H9 (cell line): Measurements from ENCODE around the gene C12orf56. TPM values are rescaled to one million over a fixed set of nuclear protein-coding genes. Genes with fewer than 3 reads are reported as not detected.

ENCODE experiments used
- DNase-seq: peaks from one replicate; pipeline ENCODE4 v3.0.0-alpha.2; 2017
- H2AFZ ChIP-seq: one replicate; pipeline ENCODE4 v1.6.1; 2013; ENCODE audit warnings: mild to moderate bottlenecking, low read length, control low read depth, moderate library complexity
- H2AK5ac ChIP-seq: 2 replicates; pipeline ENCODE4 v1.6.1; 2013; ENCODE audit warnings: low read length, control low read depth, mixed read lengths; ENCODE audit not compliant: insufficient read length
- H2BK120ac ChIP-seq: one replicate; pipeline ENCODE4 v1.6.1; 2013; ENCODE audit warnings: low read depth, mild to moderate bottlenecking, low read length, control low read depth, inconsistent platforms; ENCODE audit not compliant: poor library complexity, severe bottlenecking
- H2BK12ac ChIP-seq: 2 replicates; pipeline ENCODE4 v1.6.1; 2013; ENCODE audit warnings: low read length, control low read depth, mixed read lengths, low read depth; ENCODE audit not compliant: insufficient read length
- H2BK15ac ChIP-seq: 2 replicates; pipeline ENCODE4 v1.6.1; 2013; ENCODE audit warnings: low read depth, low read length, control low read depth
- H2BK20ac ChIP-seq: one replicate; pipeline ENCODE4 v1.6.1; 2013; ENCODE audit warnings: low read depth, mild to moderate bottlenecking, low read length, control low read depth, inconsistent platforms; ENCODE audit not compliant: poor library complexity, severe bottlenecking
- H2BK5ac ChIP-seq: 2 replicates; pipeline ENCODE4 v1.6.1; 2013; ENCODE audit warnings: low read length, control low read depth, mixed read lengths; ENCODE audit not compliant: insufficient read length
- H3K14ac ChIP-seq: 2 replicates; pipeline ENCODE4 v1.6.1; 2013; ENCODE audit warnings: low read length, control low read depth; ENCODE audit not compliant: insufficient read depth
- H3K18ac ChIP-seq: 2 replicates; pipeline ENCODE4 v1.6.1; 2013; ENCODE audit warnings: low read depth, mild to moderate bottlenecking, mixed read lengths, low read length, control low read depth; ENCODE audit not compliant: insufficient read length
- H3K23ac ChIP-seq: 2 replicates; pipeline ENCODE4 v1.6.1; 2013; ENCODE audit warnings: low read length, control low read depth, mixed read lengths, low read depth; ENCODE audit not compliant: insufficient read length
- H3K23me2 ChIP-seq: 2 replicates; pipeline ENCODE4 v1.6.1; 2013; ENCODE audit warnings: low read depth, mild to moderate bottlenecking, mixed read lengths, low read length, control low read depth; ENCODE audit not compliant: insufficient read length, poor library complexity, severe bottlenecking
- H3K27ac ChIP-seq: 2 replicates; pipeline ENCODE4 v1.5.1; 2013; ENCODE audit warnings: low read length, control low read depth, mixed read lengths, low read depth; ENCODE audit not compliant: insufficient read length
- H3K27me3 ChIP-seq: 2 replicates; pipeline ENCODE4 v1.6.1; 2013; ENCODE audit warnings: low read length, control low read depth, inconsistent platforms; ENCODE audit not compliant: insufficient read depth
- H3K4ac ChIP-seq: 2 replicates; pipeline ENCODE4 v1.6.1; 2013; ENCODE audit warnings: low read depth, mild to moderate bottlenecking, control low read depth, inconsistent platforms, low read length, moderate library complexity
- H3K4me1 ChIP-seq: 2 replicates; pipeline ENCODE4 v1.6.1; 2013; ENCODE audit warnings: low read length, control low read depth, inconsistent platforms; ENCODE audit not compliant: insufficient read depth
- H3K4me2 ChIP-seq: 2 replicates; pipeline ENCODE4 v1.6.1; 2013; ENCODE audit warnings: low read length, control low read depth, mixed read lengths; ENCODE audit not compliant: insufficient read length, insufficient read depth
- H3K56ac ChIP-seq: 2 replicates; pipeline ENCODE4 v1.6.1; 2013; ENCODE audit warnings: low read depth, mild to moderate bottlenecking, mixed read lengths, low read length, control low read depth; ENCODE audit not compliant: insufficient read length
- H3K79me1 ChIP-seq: 2 replicates; pipeline ENCODE4 v1.6.1; 2013; ENCODE audit warnings: low read depth, mild to moderate bottlenecking, moderate library complexity, low read length, control low read depth, inconsistent platforms; ENCODE audit not compliant: insufficient read depth, poor library complexity, severe bottlenecking
- H3K79me2 ChIP-seq: 2 replicates; pipeline ENCODE4 v1.6.1; 2013; ENCODE audit warnings: low read length, control low read depth, inconsistent platforms; ENCODE audit not compliant: insufficient read depth
- H3K9ac ChIP-seq: 2 replicates; pipeline ENCODE4 v1.6.1; 2013; ENCODE audit warnings: low read length, control low read depth, mixed read lengths; ENCODE audit not compliant: insufficient read length; ENCODE audit errors: extremely low read depth
- H3K9me3 ChIP-seq: one replicate; pipeline ENCODE4 v1.6.1; 2013; ENCODE audit warnings: low read depth, low read length, inconsistent platforms; ENCODE audit not compliant: control insufficient read depth
- H3T11ph ChIP-seq: one replicate; pipeline ENCODE4 v1.6.1; 2013; ENCODE audit warnings: mild to moderate bottlenecking, low read length, control low read depth, inconsistent platforms
- H4K20me1 ChIP-seq: one replicate; pipeline ENCODE4 v1.6.1; 2013; ENCODE audit not compliant: control insufficient read depth, insufficient read length, insufficient read depth
- H4K5ac ChIP-seq: 2 replicates; pipeline ENCODE4 v1.6.1; 2013; ENCODE audit warnings: low read depth, mild to moderate bottlenecking, mixed read lengths, low read length, control low read depth; ENCODE audit not compliant: insufficient read length
- H4K8ac ChIP-seq: replicated peaks from 2 replicates; pipeline ENCODE4 v1.6.1; 2013; ENCODE audit warnings: low read length, control low read depth, mixed read lengths, low read depth; ENCODE audit not compliant: insufficient read length
- H4K91ac ChIP-seq: 2 replicates; pipeline ENCODE4 v1.6.1; 2013; ENCODE audit warnings: low read depth, mild to moderate bottlenecking, moderate library complexity, mixed read lengths, low read length, control low read depth; ENCODE audit not compliant: insufficient read length
- H3K27ac Mint-ChIP-seq, 3 experiments: 2 replicates in 2 of 3; 3 replicates in 1 of 3; pipeline ENCODE4 v1.8.0; 2020 to 2021; ENCODE audit warnings: mixed read lengths in 3 of 3, mild to moderate bottlenecking in 1 of 3, moderate library complexity in 1 of 3
- H3K27me3 Mint-ChIP-seq: 2 replicates; pipeline ENCODE4 v1.8.0; 2021; ENCODE audit warnings: low read depth, mild to moderate bottlenecking, moderate library complexity, mixed read lengths
- H3K36me3 Mint-ChIP-seq, 3 experiments: 2 replicates in 2 of 3; 3 replicates in 1 of 3; pipeline ENCODE4 v1.8.0; 2020 to 2021; ENCODE audit warnings: low read depth in 3 of 3, mixed read lengths in 3 of 3; ENCODE audit not compliant: insufficient read depth in 1 of 3
- H3K4me1 Mint-ChIP-seq, 2 experiments: 2 replicates each; pipeline ENCODE4 v1.8.0; 2020; ENCODE audit warnings: mixed read lengths in 2 of 2
- H3K4me3 Mint-ChIP-seq, 2 experiments: 2 replicates in 1 of 2; 3 replicates in 1 of 2; pipeline ENCODE4 v1.8.0; 2020 to 2021; ENCODE audit warnings: mild to moderate bottlenecking in 2 of 2, mixed read lengths in 2 of 2, moderate library complexity in 1 of 2
- H3K9me3 Mint-ChIP-seq, 2 experiments: 2 replicates in 1 of 2; 3 replicates in 1 of 2; pipeline ENCODE4 v1.8.0; 2020; ENCODE audit warnings: mild to moderate bottlenecking in 2 of 2, mixed read lengths in 2 of 2, moderate library complexity in 1 of 2
- WGBS: extraction: QIAGEN DNeasy Blood & Tissue Kit; methylation state at CpG from one replicate; pipeline ENCODE4 v1.1.7; 2013; ENCODE audit warnings: missing lambda C conversion rate, low lambda C conversion rate, mixed read lengths; ENCODE audit not compliant: insufficient read length; ENCODE audit errors: extremely low coverage; 5-methylcytosine and 5-hydroxymethylcytosine counted together
- total RNA-seq: library from RNA; stranded (reverse); gene quantifications from 2 replicates; pipeline ENCODE4 v1.2.1, GENCODE V29; 2021
- TF ChIP-seq, protein P1 (sequence below): fragments of 200-600 bp; sonication (generic); conservative IDR thresholded peaks from 3 replicates; pipeline ENCODE4 v1.8.0; 2021; ENCODE audit warnings: antibody characterized with exemption, mild to moderate bottlenecking

Gene C12orf56
- total RNA-seq, 1 experiment from 2014 or later, result 2.2 TPM

DNA sequence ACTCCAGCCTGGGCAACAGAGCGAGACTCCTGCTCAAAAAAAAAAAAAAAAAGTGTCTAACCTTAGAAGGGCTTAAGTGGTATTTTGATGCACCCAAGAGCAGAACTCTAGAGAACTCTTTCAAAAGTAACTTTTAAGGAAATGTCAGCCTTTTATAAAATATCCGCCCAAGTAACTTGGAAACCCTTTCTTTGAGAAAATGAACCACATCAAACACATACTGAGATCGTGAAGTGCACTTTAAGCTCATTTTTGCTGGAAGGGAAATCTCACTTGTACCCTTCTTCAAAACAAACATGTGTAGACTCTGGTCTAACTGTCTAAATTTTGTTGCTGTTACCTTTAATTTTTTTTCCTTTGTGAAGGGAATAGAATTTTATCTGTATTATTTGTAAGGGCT lies 5.5 kb downstream of the C12orf56 start:
- no peak overlapping the region for H4K91ac ChIP-seq
- no peaks in the 10 kb centered on the region for H3K79me1 ChIP-seq
- no peak overlapping the region for H2BK20ac ChIP-seq
- WGBS, result no CpG with 5 or more reads among the region's 3 CpGs
- no peaks in the 10 kb centered on the region for H3K9me3 ChIP-seq
- no peak for DNase-seq
- H3T11ph ChIP-seq, result no peak overlapping the region
- no peak overlapping the region for H4K8ac ChIP-seq
- no peak overlapping the region for H3K9ac ChIP-seq
- Mint-ChIP-seq H3K9me3 (peaks cover 0 to 6% of the 10 kb centered on the region in 2 experiments; a peak in 3 of 5 replicates), H3K27ac (no peak overlapping the region), H3K27me3 (peaks cover 2% of the 10 kb centered on the region; the same call in 1 of the 2 replicates), H3K4me3 (no peak overlapping the region), H3K36me3 (0 out of 7 replicates have a peak, but pooled peaks cover 0 to 2% (median 0%) of the 10 kb centered on the region in 3 experiments), H3K4me1 (peaks cover 3 to 7% of the 10 kb centered on the region in 2 experiments; a peak in 2 of 4 replicates)
- H2AFZ ChIP-seq, result no peak overlapping the region
- no peak overlapping the region for H3K18ac ChIP-seq
- no peak overlapping the region for H2AK5ac ChIP-seq
- no peaks in the 10 kb centered on the region for H3K27me3 ChIP-seq
- H2BK120ac ChIP-seq, result no peak overlapping the region
- no peak overlapping the region for H3K23ac ChIP-seq
- H3K27ac ChIP-seq, result no peak overlapping the region
- no peaks in the 10 kb centered on the region for H3K4me1 ChIP-seq
- no peak overlapping the region for H3K4me2 ChIP-seq
- H3K56ac ChIP-seq, result no peak overlapping the region
- no peaks in the 10 kb centered on the region for H4K20me1 ChIP-seq
- H3K4ac ChIP-seq, result no peak overlapping the region
- no peak overlapping the region for H3K14ac ChIP-seq
- no peak overlapping the region for H4K5ac ChIP-seq
- H3K79me2 ChIP-seq, result no peaks in the 10 kb centered on the region
- no peak overlapping the region for H2BK5ac ChIP-seq
- H3K23me2 ChIP-seq, result no peaks in the 10 kb centered on the region
- TF ChIP-seq, protein P1, sequence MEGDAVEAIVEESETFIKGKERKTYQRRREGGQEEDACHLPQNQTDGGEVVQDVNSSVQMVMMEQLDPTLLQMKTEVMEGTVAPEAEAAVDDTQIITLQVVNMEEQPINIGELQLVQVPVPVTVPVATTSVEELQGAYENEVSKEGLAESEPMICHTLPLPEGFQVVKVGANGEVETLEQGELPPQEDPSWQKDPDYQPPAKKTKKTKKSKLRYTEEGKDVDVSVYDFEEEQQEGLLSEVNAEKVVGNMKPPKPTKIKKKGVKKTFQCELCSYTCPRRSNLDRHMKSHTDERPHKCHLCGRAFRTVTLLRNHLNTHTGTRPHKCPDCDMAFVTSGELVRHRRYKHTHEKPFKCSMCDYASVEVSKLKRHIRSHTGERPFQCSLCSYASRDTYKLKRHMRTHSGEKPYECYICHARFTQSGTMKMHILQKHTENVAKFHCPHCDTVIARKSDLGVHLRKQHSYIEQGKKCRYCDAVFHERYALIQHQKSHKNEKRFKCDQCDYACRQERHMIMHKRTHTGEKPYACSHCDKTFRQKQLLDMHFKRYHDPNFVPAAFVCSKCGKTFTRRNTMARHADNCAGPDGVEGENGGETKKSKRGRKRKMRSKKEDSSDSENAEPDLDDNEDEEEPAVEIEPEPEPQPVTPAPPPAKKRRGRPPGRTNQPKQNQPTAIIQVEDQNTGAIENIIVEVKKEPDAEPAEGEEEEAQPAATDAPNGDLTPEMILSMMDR, result no peak
- H2BK12ac ChIP-seq, result no peak overlapping the region
- no peak overlapping the region for H2BK15ac ChIP-seq
